Liver (tissue), 9 donors: ENCODE measurements around the gene FOCAD. TPM values are rescaled to one million over a fixed set of nuclear protein-coding genes. Genes with fewer than 3 reads are reported as not detected.

Source experiments
- DNase-seq: peaks from one replicate; pipeline ENCODE4 v3.0.0-alpha.2; 2017; ENCODE audit warnings: low spot score
- H3K27ac ChIP-seq, 2 donors: one replicate each; pipeline ENCODE4 v1.7.0; 2013; ENCODE audit warnings: inconsistent platforms in 2 of 2, low read length in 2 of 2, control low read depth in 1 of 2, low read depth in 1 of 2, mild to moderate bottlenecking in 1 of 2
- H3K27me3 ChIP-seq, 4 donors: one replicate each; pipeline versions ENCODE4 v1.6.1 to v1.7.0; 2013; ENCODE audit warnings: low read length in 3 of 4, inconsistent platforms in 1 of 4, mild to moderate bottlenecking in 1 of 4, moderate library complexity in 1 of 4; ENCODE audit not compliant: control insufficient read depth in 4 of 4, insufficient read depth in 4 of 4
- H3K36me3 ChIP-seq, 4 donors: one replicate each; pipeline versions ENCODE4 v1.6.1 to v1.7.0; 2013; ENCODE audit warnings: low read length in 3 of 4, mild to moderate bottlenecking in 3 of 4, low read depth in 1 of 4, moderate library complexity in 1 of 4; ENCODE audit not compliant: control insufficient read depth in 4 of 4, insufficient read depth in 3 of 4
- H3K4me1 ChIP-seq, 4 donors: one replicate each; pipeline versions ENCODE4 v1.6.1 to v1.7.0; 2013; ENCODE audit warnings: low read length in 3 of 4, mild to moderate bottlenecking in 3 of 4, moderate library complexity in 1 of 4; ENCODE audit not compliant: control insufficient read depth in 4 of 4, insufficient read depth in 4 of 4
- H3K4me3 ChIP-seq, 3 donors: one replicate each; pipeline versions ENCODE4 v1.6.1 to v1.7.0; 2013; ENCODE audit warnings: low read length in 3 of 3, control low read depth in 1 of 3, low read depth in 1 of 3, mild to moderate bottlenecking in 1 of 3
- H3K9ac ChIP-seq, 2 donors: one replicate each; pipeline ENCODE4 v1.7.0; 2013; ENCODE audit warnings: low read length in 2 of 2, mild to moderate bottlenecking in 2 of 2, moderate library complexity in 2 of 2, control low read depth in 1 of 2, low read depth in 1 of 2
- H3K9me3 ChIP-seq, 4 donors: one replicate each; pipeline versions ENCODE4 v1.6.1 to v1.7.0; 2013; ENCODE audit warnings: low read length in 3 of 4; ENCODE audit not compliant: control insufficient read depth in 4 of 4
- ATF3 ChIP-seq: IDR thresholded peaks from 2 replicates; pipeline ENCODE4 v1.6.1; 2016; ENCODE audit warnings: antibody characterized with exemption
- CTCF ChIP-seq: fragments of 150-350 bp; IDR thresholded peaks from 2 replicates; pipeline ENCODE4 v1.5.1; 2017; ENCODE audit warnings: improper control_type of control experiment, low read depth, low read length; ENCODE audit not compliant: missing input control
- EGR1 ChIP-seq, 2 donors: IDR thresholded peaks; 2 replicates each; pipeline ENCODE4 v1.6.1; 2016 to 2018; ENCODE audit warnings: antibody characterized with exemption in 2 of 2, low read depth in 2 of 2
- FOXA1 ChIP-seq: IDR thresholded peaks from 2 replicates; pipeline ENCODE4 v1.6.1; 2016; ENCODE audit warnings: antibody characterized with exemption
- FOXA2 ChIP-seq: IDR thresholded peaks from 2 replicates; pipeline ENCODE4 v1.6.1; 2016; ENCODE audit warnings: antibody characterized with exemption
- GABPA ChIP-seq, 2 donors: IDR thresholded peaks in 1 of 2; conservative IDR thresholded peaks in 1 of 2; 2 replicates each; pipeline ENCODE4 v1.6.1; 2016; ENCODE audit warnings: antibody characterized with exemption in 2 of 2, mild to moderate bottlenecking in 1 of 2, moderate library complexity in 1 of 2
- HNF4A ChIP-seq, 2 donors: conservative IDR thresholded peaks; 2 replicates each; pipeline ENCODE4 v1.6.1; 2016; ENCODE audit warnings: antibody characterized with exemption in 2 of 2, mild to moderate bottlenecking in 2 of 2
- HNF4G ChIP-seq: IDR thresholded peaks from 2 replicates; pipeline ENCODE4 v1.6.1; 2016; ENCODE audit warnings: antibody characterized with exemption
- JUND ChIP-seq, 2 donors: IDR thresholded peaks; 2 replicates each; pipeline ENCODE4 v1.6.1; 2016; ENCODE audit warnings: antibody characterized with exemption in 2 of 2
- MAX ChIP-seq: IDR thresholded peaks from 2 replicates; pipeline ENCODE4 v1.6.1; 2016; ENCODE audit warnings: antibody characterized with exemption
- NR2F2 ChIP-seq: IDR thresholded peaks from 2 replicates; pipeline ENCODE4 v1.6.1; 2016; ENCODE audit warnings: antibody characterized with exemption
- RAD21 ChIP-seq, 2 donors: IDR thresholded peaks; 2 replicates each; pipeline ENCODE4 v1.6.1; 2016; ENCODE audit warnings: antibody characterized with exemption in 2 of 2, mild to moderate bottlenecking in 2 of 2
- REST ChIP-seq: IDR thresholded peaks from 2 replicates; pipeline ENCODE4 v1.6.1; 2016; ENCODE audit warnings: antibody characterized with exemption, mild to moderate bottlenecking
- RXRA ChIP-seq, 2 donors: IDR thresholded peaks; 2 replicates each; pipeline ENCODE4 v1.6.1; 2017 to 2018; ENCODE audit warnings: antibody characterized with exemption in 2 of 2, mild to moderate bottlenecking in 1 of 2
- SP1 ChIP-seq: IDR thresholded peaks from 2 replicates; pipeline ENCODE4 v1.6.1; 2018; ENCODE audit warnings: antibody characterized with exemption, mild to moderate bottlenecking
- TAF1 ChIP-seq: conservative IDR thresholded peaks from 2 replicates; pipeline ENCODE4 v1.6.1; 2016; ENCODE audit warnings: antibody characterized with exemption, mild to moderate bottlenecking
- YY1 ChIP-seq: IDR thresholded peaks from 2 replicates; pipeline ENCODE4 v1.6.1; 2016; ENCODE audit warnings: antibody characterized with exemption, mild to moderate bottlenecking
- ZBTB33 ChIP-seq: IDR thresholded peaks from 2 replicates; pipeline ENCODE4 v1.6.1; 2016; ENCODE audit warnings: antibody characterized with exemption
- WGBS: extraction: QIAGEN DNeasy Blood & Tissue Kit; methylation state at CpG from one replicate; pipeline ENCODE4 v1.1.7; 2013; 5-methylcytosine and 5-hydroxymethylcytosine counted together
- polyA plus RNA-seq, 2 donors: library from polyadenylated mRNA; stranded (reverse) in 1 of 2; unstranded in 1 of 2; fragments of 200-250 nt in 1 of 2; fragments of >200 nt in 1 of 2; fragmentation: Nextera tagmentation in 1 of 2; extraction: Ambion mirVana in 1 of 2; gene quantifications; one replicate each; pipeline versions ENCODE4 v1.2.1 to v1.2.3, GENCODE V29; 2013 to 2015
- total RNA-seq, 2 donors: library from RNA; depleted of rRNA; stranded (reverse); fragments of >200 nt; gene quantifications; one replicate each; pipeline ENCODE4 v1.2.3, GENCODE V29; 2014
- donor health status: healthy.
- donor health status: healthy.
- donor health status: healthy.
- donor health status: healthy.
- donor health status: healthy.

FOCAD gene
- total and polyA plus RNA-seq, 4 donors: 3.2 to 21.0 (median 10.3) TPM

GRCh38 chr9:20683351-20684034 lies 566 bp upstream of the FOCAD start:
- DNase-seq: peak; percentile 40
- peaks cover 2 to 21% (median 3%) of the 10 kb centered on the region in 4 donors for H3K4me1 ChIP-seq
- H3K27ac ChIP-seq: peak overlapping the region; percentile 97 to 99
- no peaks in the 10 kb centered on the region for H3K36me3 ChIP-seq
- peak overlapping the region; percentile 59 to 93 (median 78) for H3K4me3 ChIP-seq
- no peaks in the 10 kb centered on the region for H3K27me3 ChIP-seq
- no peaks in the 10 kb centered on the region for H3K9me3 ChIP-seq
- WGBS: 6% methylated on average over 27 of the region's 27 CpGs
- TF ChIP-seq TAF1 (no peak), SP1 (peak; percentile 10)
- H3K9ac ChIP-seq: peak overlapping the region; percentile 59 to 92

GRCh38 chr9:20684875-20685696 lies 1.0 kb downstream of the FOCAD start:
- no peak for DNase-seq
- Histone ChIP-seq H3K36me3 (no peaks in the 10 kb centered on the region), H3K4me1 (peaks cover 2 to 21% (median 3%) of the 10 kb centered on the region in 4 donors), H3K9ac (peak overlapping the region; percentile 83 to 94), H3K27ac (peak overlapping the region; percentile 97 to 99), H3K27me3 (no peaks in the 10 kb centered on the region), H3K4me3 (peak overlapping the region; percentile 83 to 93 (median 84)), H3K9me3 (no peaks in the 10 kb centered on the region)
- WGBS: 7% methylated on average over 10 of the region's 10 CpGs
- TF ChIP-seq HNF4A (conservative IDR thresholded peaks at IDR 0.05) (no peak), TAF1 (no peak), EGR1 (IDR thresholded peaks at IDR 0.05; ENCODE audit: low read depth in 2 of 2) (no peak), JUND (IDR thresholded peaks at IDR 0.05) (peak; percentile 53 to 73), CTCF (no peak), FOXA2 (no peak), HNF4G (no peak), NR2F2 (no peak), YY1 (peak; percentile 11), RXRA (IDR thresholded peaks at IDR 0.05) (no peak), MAX (no peak), ATF3 (no peak), ZBTB33 (no peak), GABPA (IDR thresholded peaks at IDR 0.05 in 1 of 2, conservative IDR thresholded peaks at IDR 0.05 in 1 of 2) (no peak), RAD21 (IDR thresholded peaks at IDR 0.05) (no peak), FOXA1 (peak; percentile 38), REST (no peak), SP1 (no peak)
